Left ventricle myocardium inferior (tissue), 1 donor: ENCODE results near the gene ERVMER34-1. TPM values are rescaled to one million over a fixed set of nuclear protein-coding genes. Genes with fewer than 3 reads are reported as not detected.

Experiments used
- DNase-seq: peaks from one replicate; pipeline ENCODE4 v3.0.0-alpha.2; 2020
- H3K27ac ChIP-seq: fragments of 200-600 bp; replicated peaks from 2 replicates; pipeline ENCODE4 v1.8.0; 2021
- H3K27me3 ChIP-seq: fragments of 200-600 bp; 2 replicates; pipeline ENCODE4 v1.8.0; 2021; ENCODE audit warnings: low read depth
- H3K36me3 ChIP-seq: fragments of 200-600 bp; 2 replicates; pipeline ENCODE4 v1.8.0; 2021
- H3K4me1 ChIP-seq: fragments of 200-600 bp; 2 replicates; pipeline ENCODE4 v1.8.0; 2021
- H3K4me3 ChIP-seq: fragments of 200-600 bp; 2 replicates; pipeline ENCODE4 v1.8.0; 2021; ENCODE audit warnings: mild to moderate bottlenecking, moderate library complexity
- H3K9me3 ChIP-seq: fragments of 200-600 bp; replicated peaks from 2 replicates; pipeline ENCODE4 v1.8.0; 2021
- intact Hi-C: fragments of 100-400 bp; cut with micrococcal nuclease; formaldehyde crosslinking; loops from one replicate; pipeline ENCODE4 v1.11.0; 2022
- total RNA-seq: library from RNA; stranded (reverse); fragmentation: NEBNext Ultra II Directional; extraction: Animal tissue kit (Norgen Biotek cat#: 25700); gene quantifications from one replicate; pipeline ENCODE4 v1.2.1, GENCODE V29; 2021
- TF ChIP-seq, protein P1 (sequence below): fragments of 200-600 bp; IDR thresholded peaks from 2 replicates; pipeline ENCODE4 v1.8.0; 2021; ENCODE audit warnings: antibody characterized with exemption, mild to moderate bottlenecking, borderline replicate concordance
- donor health status: DM: no; HTN: yes; CAD: no; lungs with severe emphysema.

ERVMER34-1 gene
- total RNA-seq, 1 donor from 2014 or later = 3.9 TPM

GRCh38 chr4:52711272-52711671 is 40.0 kb downstream of the ERVMER34-1 start:
- DNase-seq = no peak
- Histone ChIP-seq H3K27me3 (no peaks in the 10 kb centered on the region), H3K36me3 (peaks cover 15% of the 10 kb centered on the region), H3K4me3 (no peak overlapping the region), H3K27ac (no peak overlapping the region), H3K9me3 (no peaks in the 10 kb centered on the region), H3K4me1 (peaks cover 40% of the 10 kb centered on the region)
- intact Hi-C loops = no loop called here
- TF ChIP-seq, protein P1, sequence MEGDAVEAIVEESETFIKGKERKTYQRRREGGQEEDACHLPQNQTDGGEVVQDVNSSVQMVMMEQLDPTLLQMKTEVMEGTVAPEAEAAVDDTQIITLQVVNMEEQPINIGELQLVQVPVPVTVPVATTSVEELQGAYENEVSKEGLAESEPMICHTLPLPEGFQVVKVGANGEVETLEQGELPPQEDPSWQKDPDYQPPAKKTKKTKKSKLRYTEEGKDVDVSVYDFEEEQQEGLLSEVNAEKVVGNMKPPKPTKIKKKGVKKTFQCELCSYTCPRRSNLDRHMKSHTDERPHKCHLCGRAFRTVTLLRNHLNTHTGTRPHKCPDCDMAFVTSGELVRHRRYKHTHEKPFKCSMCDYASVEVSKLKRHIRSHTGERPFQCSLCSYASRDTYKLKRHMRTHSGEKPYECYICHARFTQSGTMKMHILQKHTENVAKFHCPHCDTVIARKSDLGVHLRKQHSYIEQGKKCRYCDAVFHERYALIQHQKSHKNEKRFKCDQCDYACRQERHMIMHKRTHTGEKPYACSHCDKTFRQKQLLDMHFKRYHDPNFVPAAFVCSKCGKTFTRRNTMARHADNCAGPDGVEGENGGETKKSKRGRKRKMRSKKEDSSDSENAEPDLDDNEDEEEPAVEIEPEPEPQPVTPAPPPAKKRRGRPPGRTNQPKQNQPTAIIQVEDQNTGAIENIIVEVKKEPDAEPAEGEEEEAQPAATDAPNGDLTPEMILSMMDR = no peak

DNA sequence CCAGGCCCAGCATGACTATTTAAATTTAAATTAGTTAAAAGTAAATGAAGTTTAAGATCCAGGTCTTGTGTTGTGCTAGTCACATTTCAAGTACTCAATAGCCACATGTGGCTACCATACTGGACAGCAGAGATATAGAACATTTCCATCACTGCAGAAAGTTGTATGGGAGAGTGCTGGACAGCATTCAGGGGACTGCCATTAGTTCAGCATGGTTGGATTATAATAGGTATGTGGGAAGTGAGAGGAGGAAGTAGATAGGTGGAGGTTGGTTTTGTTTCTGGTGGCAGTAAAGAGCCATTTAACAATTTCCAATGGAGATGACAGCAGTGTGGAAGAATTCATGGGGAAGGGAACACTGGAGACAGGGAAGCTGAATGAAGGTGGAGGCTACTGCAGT is 42.1 kb downstream of the ERVMER34-1 start:
- H3K27me3 ChIP-seq = no peaks in the 10 kb centered on the region
- no peaks in the 10 kb centered on the region for H3K9me3 ChIP-seq
- H3K36me3 ChIP-seq = no peaks in the 10 kb centered on the region
- no peak for DNase-seq
- TF ChIP-seq, protein P1 = no peak
- no peak overlapping the region for H3K27ac ChIP-seq
- H3K4me1 ChIP-seq = peaks cover 22% of the 10 kb centered on the region
- no peak overlapping the region for H3K4me3 ChIP-seq
- intact Hi-C loops = no loop called here

DNA sequence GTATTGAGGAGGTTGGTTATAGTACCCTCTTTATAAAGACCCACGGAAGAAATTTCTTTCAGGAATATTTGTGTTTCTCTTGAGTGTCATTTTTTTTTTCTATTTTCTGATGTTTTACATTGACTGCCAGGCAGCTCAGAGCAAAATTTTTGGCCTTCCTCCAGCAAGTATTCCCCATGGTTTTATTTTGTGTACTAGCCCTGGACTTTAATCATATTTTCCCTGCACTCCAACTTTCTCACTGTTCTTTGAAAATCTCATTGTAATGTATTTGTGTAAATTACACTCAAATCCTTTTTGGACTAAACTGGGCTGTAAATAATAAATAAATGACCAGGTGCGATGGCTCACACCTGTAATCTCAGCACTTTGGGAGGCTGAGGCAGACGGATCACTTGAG is 46.6 kb downstream of the ERVMER34-1 start:
- Histone ChIP-seq H3K36me3 (no peaks in the 10 kb centered on the region), H3K27ac (no peak overlapping the region), H3K9me3 (no peaks in the 10 kb centered on the region), H3K4me3 (no peak overlapping the region), H3K27me3 (no peaks in the 10 kb centered on the region), H3K4me1 (no peaks in the 10 kb centered on the region)
- TF ChIP-seq, protein P1 = no peak
- no peak for DNase-seq
- intact Hi-C loops = no loop called here

DNA sequence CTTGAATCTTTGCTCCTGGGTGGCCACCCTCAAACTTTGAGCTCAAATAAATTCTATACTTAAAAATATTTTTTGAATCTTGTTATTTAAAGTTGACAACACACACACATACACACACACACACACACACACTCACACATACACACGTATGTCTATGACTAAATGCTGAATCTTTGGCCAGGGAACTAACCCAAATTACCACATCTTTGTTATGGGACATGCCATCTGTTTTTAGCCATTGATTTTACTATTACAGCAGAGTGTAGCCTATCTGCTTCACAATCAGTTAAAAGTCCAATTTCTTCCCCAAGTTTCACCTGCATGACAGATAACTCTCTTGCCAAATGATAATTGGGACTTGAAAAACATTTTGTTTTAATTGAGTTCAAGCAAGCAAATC is 47.1 kb downstream of the ERVMER34-1 start:
- Histone ChIP-seq H3K4me1 (no peaks in the 10 kb centered on the region), H3K4me3 (no peak overlapping the region), H3K36me3 (no peaks in the 10 kb centered on the region), H3K27ac (no peak overlapping the region), H3K27me3 (no peaks in the 10 kb centered on the region), H3K9me3 (no peaks in the 10 kb centered on the region)
- no peak for DNase-seq
- TF ChIP-seq, protein P1 = no peak
- intact Hi-C loops = no loop called here

GRCh38 chr4:52701207-52701606 is 50.0 kb downstream of the ERVMER34-1 start:
- DNase-seq = no peak
- Histone ChIP-seq H3K4me1 (peaks cover 4% of the 10 kb centered on the region), H3K36me3 (no peaks in the 10 kb centered on the region), H3K27me3 (no peaks in the 10 kb centered on the region), H3K4me3 (no peak overlapping the region), H3K27ac (no peak overlapping the region), H3K9me3 (no peaks in the 10 kb centered on the region)
- TF ChIP-seq, protein P1 = no peak
- intact Hi-C loops = no loop called here

DNA sequence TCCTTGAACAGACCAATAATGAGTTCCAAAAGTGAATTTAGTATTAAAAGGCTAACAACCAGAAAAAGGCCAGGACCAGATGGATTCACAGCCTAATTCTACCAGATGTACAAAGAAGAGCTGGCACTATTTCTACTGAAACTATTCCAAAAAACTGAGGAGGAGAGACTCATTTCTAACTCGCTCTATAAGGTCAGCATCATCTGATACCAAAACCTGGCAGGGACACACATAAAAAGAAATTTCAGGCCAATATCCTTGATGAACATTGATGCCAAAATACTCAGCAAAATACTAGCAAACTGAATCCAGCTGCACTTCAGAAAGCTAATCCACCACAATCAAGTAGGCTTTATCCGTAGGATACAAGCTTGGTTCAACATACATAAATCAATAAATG is 56.3 kb downstream of the ERVMER34-1 start:
- DNase-seq = no peak

More for the DNA sequence above, 56.3 kb downstream of the ERVMER34-1 start:
- intact Hi-C loops = no loop called here
- Histone ChIP-seq H3K4me3 (no peak overlapping the region), H3K27me3 (no peaks in the 10 kb centered on the region), H3K27ac (no peak overlapping the region), H3K4me1 (peaks cover 4% of the 10 kb centered on the region), H3K36me3 (no peaks in the 10 kb centered on the region), H3K9me3 (peaks cover 28% of the 10 kb centered on the region)
- TF ChIP-seq, protein P1 = no peak
